ENCODE results near the gene ARFGEF2. TPM values are rescaled to one million over a fixed set of nuclear protein-coding genes. Genes with fewer than 3 reads are reported as not detected.
"Not testable (repeated sequence)": the region's sequence is repeated elsewhere in the genome, so short reads cannot be mapped to it uniquely, and the experiment has no call there.

The ARFGEF2 gene
- polyA plus RNA-seq, 1 donor, result 12.9 TPM

- DNase-seq (ENCODE audit: low read depth), result no peak
Observed at GRCh38 chr20:48951646-48952045, 30.1 kb downstream of the ARFGEF2 start.

GRCh38 chr20:48952656-48953055 lies 31.1 kb downstream of the ARFGEF2 start:
- no peak for DNase-seq (ENCODE audit: low read depth)

GRCh38 chr20:48953653-48954052 lies 32.1 kb downstream of the ARFGEF2 start:
- DNase-seq (ENCODE audit: low read depth), result no peak

DNA sequence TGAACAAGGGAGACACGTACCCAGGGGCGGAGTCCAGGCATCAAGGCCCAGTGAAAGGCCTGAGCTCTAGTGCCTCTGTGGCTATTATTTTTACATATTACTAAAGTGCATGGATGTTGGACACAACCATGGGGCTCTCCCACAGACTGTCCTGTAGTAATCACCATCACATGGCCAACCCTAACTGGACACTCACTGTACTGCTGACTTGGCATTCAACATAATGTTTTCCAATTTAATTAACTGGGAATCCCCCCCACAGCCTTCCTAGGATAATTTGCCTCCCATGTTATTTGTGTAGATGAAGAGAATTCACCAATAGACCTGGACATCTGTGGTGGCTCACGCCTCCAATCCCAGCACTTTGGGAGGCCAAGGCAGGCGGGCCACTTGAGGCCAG lies 34.5 kb downstream of the ARFGEF2 start:
- DNase-seq (ENCODE audit: low read depth), result no peak

DNA sequence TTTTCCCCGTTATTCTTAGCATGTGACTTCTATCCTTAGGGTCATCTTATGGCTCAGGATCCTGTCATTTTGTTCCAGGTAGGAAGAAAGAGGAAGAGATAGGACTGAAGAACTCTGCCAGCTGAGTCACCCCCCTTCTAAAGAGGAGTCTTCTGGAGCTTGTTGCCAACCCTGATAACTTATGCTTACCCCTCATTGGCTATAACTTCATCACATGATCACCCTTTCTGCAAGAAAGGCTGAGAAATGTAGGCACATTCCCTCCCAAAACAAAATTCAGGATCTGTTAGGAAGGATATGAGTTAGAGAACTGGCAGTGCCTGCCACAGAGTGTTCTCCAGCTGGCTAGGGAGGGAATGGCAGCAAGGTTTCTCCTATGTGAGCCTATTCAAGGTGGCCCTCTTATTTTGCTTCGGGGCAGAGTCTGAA lies 35.6 kb downstream of the ARFGEF2 start:
- DNase-seq (ENCODE audit: low read depth), result no peak

DNA sequence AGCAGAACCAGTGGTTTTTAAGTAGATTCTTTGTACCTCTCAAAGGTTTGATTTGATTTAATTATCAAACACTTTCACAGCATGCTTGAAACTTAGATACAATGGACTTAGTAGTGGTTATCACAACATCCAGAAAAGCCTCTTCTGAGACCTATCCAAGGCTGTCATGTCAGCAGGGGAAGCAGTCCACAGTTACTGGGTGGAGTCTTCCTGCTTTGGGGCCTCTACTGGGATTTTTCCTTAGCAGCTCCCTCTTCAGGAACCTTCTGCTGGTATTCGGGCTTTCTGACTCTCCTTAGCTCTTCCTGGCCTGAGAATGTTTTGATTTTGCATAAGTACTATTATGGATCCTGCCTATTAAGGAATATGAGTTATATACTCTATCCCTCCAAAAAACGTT lies 36.0 kb downstream of the ARFGEF2 start:
- no peak for DNase-seq (ENCODE audit: low read depth)

GRCh38 chr20:48958743-48959142 lies 37.2 kb downstream of the ARFGEF2 start:
- DNase-seq (ENCODE audit: low read depth), result no peak

GRCh38 chr20:48959899-48960550 lies 38.5 kb downstream of the ARFGEF2 start:
- DNase-seq (ENCODE audit: low read depth), result no peak

DNA sequence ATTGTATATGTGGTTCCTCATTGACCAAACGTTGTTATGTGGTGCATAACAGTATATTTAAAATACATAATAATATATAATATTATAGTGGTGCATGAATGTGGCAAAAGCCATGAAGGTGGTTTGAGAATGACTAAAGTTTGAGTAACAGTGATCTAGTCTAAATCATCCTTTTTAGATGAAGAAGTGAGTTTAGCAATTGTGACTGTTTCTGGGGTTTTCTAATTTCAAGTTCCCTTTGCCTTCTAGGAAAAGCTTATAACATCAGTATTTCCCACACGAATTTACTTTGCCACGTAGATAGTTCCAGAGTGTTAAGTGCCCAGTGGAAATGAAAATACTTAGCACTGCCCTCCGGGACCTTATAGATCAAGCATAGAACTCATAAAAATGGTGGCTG lies 40.9 kb downstream of the ARFGEF2 start:
- DNase-seq (ENCODE audit: low read depth), result no peak

GRCh38 chr20:48962976-48963771 lies 41.7 kb downstream of the ARFGEF2 start:
- DNase-seq (ENCODE audit: low read depth), result no peak

DNA sequence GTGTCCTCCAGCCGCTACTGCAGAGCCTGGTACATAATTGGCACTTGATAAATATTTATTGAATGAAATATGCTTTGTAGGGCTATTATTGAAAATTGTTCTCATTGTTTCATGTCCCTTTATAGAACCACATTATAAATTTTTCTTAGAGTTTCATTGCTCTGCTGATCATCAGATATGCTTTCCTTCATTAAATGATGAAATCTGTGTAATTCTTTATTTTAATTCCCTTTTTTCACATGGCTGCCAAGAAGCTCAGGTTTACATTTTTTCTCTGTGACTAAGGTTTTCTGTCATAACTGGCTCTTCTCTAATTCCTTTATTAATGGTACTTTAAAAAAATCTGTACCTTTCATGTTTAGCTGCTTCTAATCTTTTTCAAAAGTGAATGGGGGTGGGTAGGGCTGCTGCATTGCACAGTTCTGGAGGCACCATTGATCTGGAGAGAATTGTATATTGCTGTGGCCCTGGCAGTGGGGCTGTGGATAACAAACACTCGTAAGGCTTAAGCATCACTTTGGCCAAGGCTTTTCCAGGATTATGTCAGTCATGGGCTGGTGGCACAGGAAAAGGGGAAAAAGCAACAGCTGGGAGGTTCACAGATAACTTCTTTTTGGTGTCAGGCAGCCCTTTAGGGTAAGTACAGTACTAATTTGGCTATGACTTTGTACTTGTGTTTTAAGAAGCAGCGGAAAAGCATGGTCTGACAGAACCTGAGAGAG lies 43.8 kb downstream of the ARFGEF2 start:
- DNase-seq (ENCODE audit: low read depth), result no peak

- peak; percentile 5 for DNase-seq (ENCODE audit: low read depth)
Observed at GRCh38 chr20:48970681-48971365, 49.3 kb downstream of the ARFGEF2 start.

DNA sequence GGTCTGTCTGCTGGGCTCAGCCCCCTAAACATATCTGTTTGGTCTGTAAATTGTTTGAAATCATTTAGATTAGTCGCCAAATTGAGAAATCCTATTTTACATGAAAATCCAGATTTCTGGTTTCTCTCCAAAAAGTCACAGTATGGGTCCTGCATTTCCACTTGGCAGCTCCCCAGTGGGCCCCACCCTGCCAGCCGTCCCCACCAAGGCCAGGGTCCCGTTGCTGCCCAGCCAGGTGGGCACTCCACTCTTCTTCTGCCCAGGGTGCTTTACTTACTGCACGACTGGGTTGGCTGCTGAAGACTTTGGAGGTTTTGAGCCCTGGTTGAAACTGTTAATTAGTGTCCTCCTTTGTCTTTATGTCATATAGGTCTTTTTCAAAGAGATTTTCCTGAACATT lies 50.4 kb downstream of the ARFGEF2 start:
- no peak for DNase-seq (ENCODE audit: low read depth)

DNA sequence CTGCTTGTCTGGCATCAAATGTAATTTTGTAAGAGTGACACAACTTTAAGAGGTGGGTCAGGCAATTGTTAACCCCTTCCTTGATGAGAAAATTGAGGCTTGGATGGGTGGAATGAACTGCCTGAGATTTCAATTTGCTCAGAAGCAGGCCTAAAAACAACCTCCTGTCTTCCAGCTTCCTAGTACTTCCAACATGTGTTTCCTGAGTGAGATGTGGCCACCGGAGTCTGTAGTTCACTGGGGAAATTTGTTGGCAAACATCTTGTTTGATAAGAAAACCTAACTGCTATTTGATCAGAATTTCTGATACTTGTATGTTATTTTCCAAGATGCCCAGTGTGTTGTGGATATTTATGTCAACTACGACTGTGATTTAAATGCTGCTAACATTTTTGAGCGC lies 51.3 kb downstream of the ARFGEF2 start:
- DNase-seq (ENCODE audit: low read depth), result no peak

DNA sequence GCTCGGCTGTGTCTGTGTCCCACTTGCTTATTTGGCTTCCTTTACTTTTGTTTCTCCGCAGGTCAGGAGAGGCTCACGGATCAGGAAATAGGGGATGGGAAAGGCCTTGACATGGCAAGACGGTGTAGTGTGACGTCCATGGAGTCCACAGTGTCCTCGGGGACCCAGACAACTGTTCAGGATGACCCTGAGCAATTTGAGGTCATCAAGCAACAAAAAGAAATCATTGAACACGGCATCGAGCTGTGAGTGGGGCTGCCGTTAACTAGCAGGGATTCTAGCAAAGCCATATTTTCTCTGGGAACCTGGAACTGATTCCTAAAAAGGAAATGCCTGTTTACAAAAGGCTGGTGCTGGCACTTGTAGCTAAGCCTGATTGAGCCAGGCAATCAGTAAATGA lies 54.4 kb downstream of the ARFGEF2 start:
- no peak for DNase-seq (ENCODE audit: low read depth)

DNA sequence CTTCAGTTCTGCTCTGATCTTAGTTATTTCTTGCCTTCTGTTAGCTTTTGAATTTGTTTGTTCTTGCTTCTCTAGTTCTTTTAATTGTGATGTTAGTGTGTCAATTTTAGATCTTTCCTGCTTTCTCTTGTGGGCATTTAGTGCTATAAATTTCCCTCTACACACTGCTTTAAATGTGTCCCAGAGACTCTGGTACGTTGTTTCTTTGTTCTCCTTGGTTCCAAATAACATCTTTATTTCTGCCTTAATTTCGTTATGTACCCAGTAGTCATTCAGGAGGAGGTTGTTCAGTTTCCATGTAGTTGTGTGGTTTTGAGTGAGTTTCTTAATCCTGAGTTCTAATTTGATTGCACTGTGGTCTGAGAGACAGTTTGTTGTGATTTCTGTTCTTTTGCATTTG lies 58.5 kb downstream of the ARFGEF2 start:
- DNase-seq (ENCODE audit: low read depth), result not testable (repeated sequence)

DNA sequence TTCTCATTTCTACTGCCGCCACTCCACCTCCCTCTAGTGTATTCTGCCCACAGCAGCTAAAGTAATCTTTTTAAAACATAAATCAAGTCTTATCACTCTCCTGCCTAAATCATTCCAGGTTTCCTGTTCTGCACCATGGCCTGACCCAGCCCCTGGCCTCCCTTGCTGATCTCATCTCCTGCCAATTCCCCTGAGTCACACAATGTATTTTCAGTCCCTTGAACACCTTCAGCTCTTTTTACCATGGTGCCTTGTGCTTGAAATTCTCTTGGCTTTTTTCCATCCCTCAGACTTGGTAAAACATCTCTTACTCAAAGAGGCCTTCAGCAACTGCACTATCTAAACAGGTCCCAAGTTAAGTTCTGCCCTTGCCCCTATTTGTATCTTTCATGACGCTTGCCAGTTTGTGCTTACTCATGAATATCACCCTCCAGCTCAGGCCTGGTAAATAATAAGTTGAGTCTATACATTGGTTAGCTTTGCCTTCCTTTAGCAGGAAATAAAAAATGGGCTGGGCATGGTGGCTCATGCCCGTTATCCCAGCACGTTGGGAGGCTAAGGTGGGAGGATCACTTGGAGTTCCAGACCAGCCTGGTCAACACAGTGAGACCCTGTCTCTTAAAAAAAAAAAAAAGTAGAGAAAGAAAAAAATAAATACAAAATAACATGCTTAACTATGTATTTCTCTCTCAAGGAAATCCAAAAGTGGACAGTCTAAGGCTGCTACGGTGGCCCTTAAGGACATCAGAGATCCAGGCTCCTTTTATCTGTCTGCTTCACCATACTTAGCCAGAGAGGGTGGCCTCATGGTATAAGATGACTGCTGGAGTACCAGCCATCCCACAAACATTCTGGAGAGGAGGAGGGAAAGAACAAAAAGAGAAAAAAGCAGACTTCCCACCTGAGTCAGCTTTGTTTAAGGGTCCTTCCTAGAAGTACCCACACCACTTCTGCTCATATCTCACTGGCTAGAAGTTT lies 62.2 kb downstream of the ARFGEF2 start:
- no peak for DNase-seq (ENCODE audit: low read depth)

DNA sequence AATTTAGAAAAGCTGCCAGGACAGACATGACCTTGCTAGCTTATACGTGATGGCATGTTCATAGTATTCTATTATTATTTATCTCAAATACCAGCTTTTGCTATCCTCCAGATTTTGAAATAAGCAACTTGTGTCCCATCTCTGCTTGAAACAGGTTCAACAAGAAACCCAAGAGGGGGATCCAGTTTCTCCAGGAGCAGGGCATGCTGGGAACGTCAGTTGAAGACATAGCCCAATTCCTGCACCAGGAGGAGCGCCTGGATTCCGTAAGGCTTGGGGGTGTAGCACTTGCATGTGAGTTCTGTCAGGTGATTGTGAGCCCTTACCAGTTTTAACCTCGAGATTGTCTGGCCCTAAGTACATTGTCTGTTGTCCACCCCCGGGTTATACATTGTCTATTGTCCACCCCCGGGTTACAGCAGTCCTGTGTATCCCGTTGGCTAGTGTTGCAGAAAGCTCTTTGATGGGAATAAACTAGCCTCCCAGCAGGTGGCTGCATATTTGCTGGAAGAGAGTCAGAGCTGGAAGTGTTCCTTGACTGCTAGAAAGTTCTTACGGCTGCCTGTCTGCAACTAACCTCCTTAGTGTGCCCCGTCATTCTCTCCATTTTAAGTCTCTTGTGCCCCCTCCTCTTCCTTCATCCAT lies 63.2 kb downstream of the ARFGEF2 start:
- no peak for DNase-seq (ENCODE audit: low read depth)

GRCh38 chr20:48986899-48987298 lies 65.4 kb downstream of the ARFGEF2 start:
- no peak for DNase-seq (ENCODE audit: low read depth)

DNA sequence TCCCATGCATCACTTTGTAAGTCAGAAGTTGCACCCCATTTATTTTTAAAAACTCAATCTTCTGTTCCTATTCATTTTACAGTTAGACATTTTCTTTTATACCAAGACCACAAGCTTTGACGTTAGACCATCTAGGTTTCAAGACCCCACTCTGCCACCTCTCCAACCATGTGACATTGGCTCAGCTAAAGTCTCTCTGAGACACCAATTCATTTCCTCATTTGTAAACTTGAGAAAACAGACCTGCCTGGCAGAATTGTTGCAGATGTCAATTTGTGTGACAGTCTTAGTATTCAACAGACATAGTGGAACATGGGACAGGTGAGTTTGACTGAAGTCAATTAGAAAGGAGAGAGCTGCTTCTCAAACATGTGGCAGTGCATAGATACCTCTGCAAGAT lies 69.0 kb downstream of the ARFGEF2 start:
- DNase-seq (ENCODE audit: low read depth), result no peak
